HepG2 (cell line): ENCODE results near the gene ARMC5. TPM values are rescaled to one million over a fixed set of nuclear protein-coding genes. Genes with fewer than 3 reads are reported as not detected.

Experiments used
- ATAC-seq: fragments of 200-7000 bp; cut with Tn5 transposase; 3 replicates; pipeline ENCODE4 v1.9.1; 2020; ENCODE audit warnings: mild to moderate bottlenecking, moderate library complexity
- BruUV-seq: library from RNA; stranded (reverse); fragments of 400-500 nt; replicated peaks from 2 replicates; lab custom pipeline; 2021; lab: Mats Ljungman, UMichigan
- CTCF ChIA-PET: fragments of 300-600 bp; formaldehyde crosslinking; extraction: SDS; loops from one replicate; lab custom pipeline; 2021; ENCODE audit warnings: low total read pairs, inconsistent platforms, low intra/inter-chr PET ratio; lab: Yijun Ruan, JAX
- POLR2A ChIA-PET: fragments of 350-600 bp; sonication (Branson Sonifier 250); formaldehyde crosslinking; loops from one replicate; lab custom pipeline; 2020; ENCODE audit warnings: antibody characterized with exemption, inconsistent platforms; lab: Yijun Ruan, JAX
- DNase-seq: peaks from one replicate; pipeline ENCODE4 v3.0.0-alpha.2; 2015; ENCODE audit warnings: low spot score
- FAIRE-seq: peaks from 3 replicates; lab custom pipeline; 2011; peaks lifted over from hg19 to GRCh38; lab: Jason Lieb, UNC
- H2AFZ ChIP-seq: one replicate; pipeline ENCODE4 v1.6.1; 2011; ENCODE audit warnings: low read length, inconsistent platforms
- H3K27ac ChIP-seq: fragments of 300-600 bp; 3 replicates; pipeline ENCODE4 v1.8.0; 2011; ENCODE audit warnings: mixed run types, mild to moderate bottlenecking, mixed read lengths, low read length, inconsistent platforms; ENCODE audit not compliant: insufficient read depth; ENCODE audit errors: extremely low read length
- H3K27me3 ChIP-seq, 2 experiments: fragments of 200-600 bp in 1 of 2; 2 replicates in 1 of 2; 3 replicates in 1 of 2; pipeline versions ENCODE4 v1.6.0 to v1.8.0; 2011; ENCODE audit warnings: low read length in 2 of 2, mild to moderate bottlenecking in 2 of 2, moderate library complexity in 2 of 2, inconsistent platforms in 1 of 2; ENCODE audit not compliant: insufficient read depth in 2 of 2, control insufficient read depth in 1 of 2
- H3K36me3 ChIP-seq, 2 experiments: fragments of 200-600 bp in 1 of 2; replicated peaks in 1 of 2; 2 replicates in 1 of 2; 3 replicates in 1 of 2; pipeline versions ENCODE4 v1.5.1 to v1.8.0; 2011; ENCODE audit warnings: low read length in 2 of 2, inconsistent platforms in 1 of 2; ENCODE audit not compliant: insufficient read depth in 2 of 2, control insufficient read depth in 1 of 2
- H3K4me1 ChIP-seq: 2 replicates; pipeline ENCODE4 v1.5.1; 2012; ENCODE audit warnings: low read length, inconsistent platforms; ENCODE audit not compliant: insufficient read depth
- H3K4me2 ChIP-seq: 2 replicates; pipeline ENCODE4 v1.6.0; 2011; ENCODE audit warnings: low read depth, low read length, inconsistent platforms
- H3K4me3 ChIP-seq, 3 experiments: fragments of 200-600 bp in 1 of 3; sonication (generic), shearing (Covaris generic) in 1 of 3; replicated peaks in 1 of 3; 2 replicates each; pipeline ENCODE4 v1.5.1; 2011 to 2016; ENCODE audit warnings: low read length in 3 of 3, inconsistent platforms in 2 of 3, low read depth in 2 of 3, mild to moderate bottlenecking in 2 of 3, control low read depth in 1 of 3, mixed read lengths in 1 of 3; ENCODE audit not compliant: insufficient read depth in 1 of 3
- H3K79me2 ChIP-seq: one replicate; pipeline ENCODE4 v1.6.1; 2011; ENCODE audit warnings: low read length, inconsistent platforms; ENCODE audit not compliant: insufficient read depth
- H3K9ac ChIP-seq: 2 replicates; pipeline ENCODE4 v1.6.0; 2011; ENCODE audit warnings: mild to moderate bottlenecking, low read depth, low read length, inconsistent platforms; ENCODE audit not compliant: insufficient read depth
- H3K9me3 ChIP-seq: 2 replicates; pipeline ENCODE4 v1.5.1; 2012; ENCODE audit warnings: mild to moderate bottlenecking, low read length
- H4K20me1 ChIP-seq: 2 replicates; pipeline ENCODE4 v1.6.0; 2011; ENCODE audit warnings: inconsistent platforms, mild to moderate bottlenecking, low read length, moderate library complexity; ENCODE audit not compliant: insufficient read depth
- BCLAF1 ChIP-seq: fragments of 450-650 bp; IDR thresholded peaks from 2 replicates; pipeline ENCODE4 v1.6.1; 2017; ENCODE audit warnings: mild to moderate bottlenecking
- CENPX ChIP-seq: sonication (generic); formaldehyde crosslinking; IDR thresholded peaks from 2 replicates; pipeline ENCODE4 v1.9.0; 2021; ENCODE audit warnings: mild to moderate bottlenecking, missing genetic modification reagents, moderate library complexity
- SIX4 ChIP-seq: sonication (generic); formaldehyde crosslinking; IDR thresholded peaks from 2 replicates; pipeline ENCODE4 v1.4.0; 2020; ENCODE audit warnings: missing genetic modification reagents
- ZBTB38 ChIP-seq: sonication (generic); formaldehyde crosslinking; IDR thresholded peaks from 2 replicates; pipeline ENCODE4 v1.5.1; 2020; ENCODE audit warnings: mild to moderate bottlenecking, missing genetic modification reagents
- ZHX2 ChIP-seq, 2 experiments: sonication (generic) in 1 of 2; formaldehyde crosslinking in 1 of 2; IDR thresholded peaks; 2 replicates each; pipeline versions ENCODE4 v1.6.1 to v1.9.0; 2014 to 2022; ENCODE audit warnings: antibody characterized with exemption in 1 of 2, borderline replicate concordance in 1 of 2, inconsistent platforms in 1 of 2, low read depth in 1 of 2, missing genetic modification reagents in 1 of 2
- ZNF281 ChIP-seq: sonication (generic); formaldehyde crosslinking; IDR thresholded peaks from 2 replicates; pipeline ENCODE4 v1.4.0; 2020; ENCODE audit warnings: missing genetic modification reagents, borderline replicate concordance
- ZNF383 ChIP-seq: sonication (generic); formaldehyde crosslinking; IDR thresholded peaks from 2 replicates; pipeline ENCODE4 v1.4.0; 2020; ENCODE audit warnings: missing genetic modification reagents, mild to moderate bottlenecking, borderline replicate concordance
- WGBS: methylation state at CpG from one replicate; pipeline ENCODE4 v1.1.6; 2017; ENCODE audit warnings: low lambda C conversion rate; 5-methylcytosine and 5-hydroxymethylcytosine counted together
- in situ Hi-C: cut with HindIII; loops from 2 replicates; pipeline ENCODE4 v1.10.0; 2017; ENCODE audit warnings: low pct_unique_long_range_greater_than_20kb; ENCODE audit not compliant: extremely low pct_ligation_motif_present
- intact Hi-C: fragments of 100-400 bp; cut with micrococcal nuclease; formaldehyde crosslinking; loops from one replicate; pipeline ENCODE4 v1.10.0; 2022; ENCODE audit not compliant: unreplicated experiment
- polyA plus RNA-seq, 8 experiments: library from polyadenylated mRNA; depleted of rRNA in 3 of 8; stranded (reverse) in 7 of 8; unstranded in 1 of 8; fragments of >200 nt; fragmentation: Illumina TruSeq in 4 of 8; extraction: Trizol in 4 of 8; gene quantifications; 2 replicates each; pipeline versions ENCODE4 v1.2.1 to v1.2.3, GENCODE V29; 2011 to 2016; ENCODE audit warnings: low read depth in 4 of 8, missing spikeins in 1 of 8, mixed read lengths in 1 of 8; ENCODE audit not compliant: insufficient read depth in 1 of 8
- total RNA-seq, 5 experiments: library from RNA; depleted of rRNA; stranded (reverse); fragments of >200 nt; fragmentation: Illumina TruSeq; extraction: Trizol; gene quantifications; 2 replicates each; pipeline ENCODE4 v1.2.3, GENCODE V29; 2016; ENCODE audit warnings: low read depth in 1 of 5

Gene ARMC5
- total and polyA plus RNA-seq, 2 of the 13 experiments (the other 11 are each of a cell fraction or from before 2014, with no cell fraction given), result 10.8 to 22.3 TPM

GRCh38 chr16:31420037-31420436, 39.3 kb upstream of the ARMC5 start (continued):
- TF ChIP-seq BCLAF1 (no peak), ZBTB38 (CRISPR knock-in tag) (no peak), ZNF281 (no peak), CENPX (CRISPR knock-in tag) (no peak), ZNF383 (CRISPR knock-in tag) (no peak)
- TF ChIP-seq, all 625 proteins: peak for 0

DNA sequence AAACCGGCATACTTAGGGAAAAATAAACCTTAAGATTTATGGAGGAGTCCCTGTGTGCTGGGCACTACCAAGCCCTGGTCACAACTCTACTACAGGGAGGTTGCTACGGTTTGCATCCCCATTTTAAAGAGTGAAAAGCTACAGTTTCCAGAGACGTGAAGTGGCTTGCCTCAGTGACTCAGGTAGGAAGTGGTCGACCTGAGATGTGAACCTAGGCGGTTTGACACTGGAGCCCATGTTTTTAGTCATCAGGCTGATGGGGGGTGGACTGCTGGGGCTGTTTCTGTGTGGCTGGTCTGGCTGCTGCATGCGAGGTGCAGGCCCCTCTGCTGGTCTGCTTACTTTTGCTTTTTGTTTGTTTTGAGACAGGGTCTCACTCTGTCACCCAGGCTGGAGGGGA, 37.7 kb upstream of the ARMC5 start:
- Histone ChIP-seq H2AFZ (no peak overlapping the region), H3K27me3 (peaks cover 0 to 21% of the 10 kb centered on the region in 2 experiments; a peak in 4 of 5 replicates), H3K9ac (no peak overlapping the region), H3K4me3 (no peak overlapping the region), H3K9me3 (no peaks in the 10 kb centered on the region), H3K4me2 (no peak overlapping the region), H3K36me3 (no peaks in the 10 kb centered on the region), H4K20me1 (no peaks in the 10 kb centered on the region), H3K27ac (no peak overlapping the region), H3K4me1 (no peaks in the 10 kb centered on the region), H3K79me2 (no peaks in the 10 kb centered on the region)
- POLR2A ChIA-PET, result no interaction called here
- in situ Hi-C loops (no loop called here), intact Hi-C loops (no loop called here)
- WGBS, result 19% methylated on average over 3 of the region's 6 CpGs
- CTCF ChIA-PET, result no interaction called here
- no TSS peak for BruUV-seq
- no peak for DNase-seq
- FAIRE-seq, result no peak
- no peak for ATAC-seq
- TF ChIP-seq BCLAF1 (no peak), SIX4 (CRISPR knock-in tag) (no peak), ZHX2 (IDR thresholded peaks at IDR 0.05; ENCODE audit: low read depth) (no peak), ZHX2 (CRISPR knock-in tag; IDR thresholded peaks at IDR 0.05; ENCODE audit: borderline replicate concordance) (no peak)
